ENCODE data around the gene C2orf49. TPM values are rescaled to one million over a fixed set of nuclear protein-coding genes. Genes with fewer than 3 reads are reported as not detected.

The C2orf49 gene
- total and polyA plus RNA-seq, 2 experiments from 2014 or later = 19.2 to 37.9 TPM

- no peak overlapping the region for H3K4me3 ChIP-seq
- peak overlapping the region; percentile 49 for H3K27ac ChIP-seq
- peaks cover 7% of the 10 kb centered on the region for H3K4me1 ChIP-seq (ENCODE audit: low read depth)
- no peak for DNase-seq (ENCODE audit: low read depth in 1 of 2, low spot score in 1 of 2)
- TF ChIP-seq, protein P1, sequence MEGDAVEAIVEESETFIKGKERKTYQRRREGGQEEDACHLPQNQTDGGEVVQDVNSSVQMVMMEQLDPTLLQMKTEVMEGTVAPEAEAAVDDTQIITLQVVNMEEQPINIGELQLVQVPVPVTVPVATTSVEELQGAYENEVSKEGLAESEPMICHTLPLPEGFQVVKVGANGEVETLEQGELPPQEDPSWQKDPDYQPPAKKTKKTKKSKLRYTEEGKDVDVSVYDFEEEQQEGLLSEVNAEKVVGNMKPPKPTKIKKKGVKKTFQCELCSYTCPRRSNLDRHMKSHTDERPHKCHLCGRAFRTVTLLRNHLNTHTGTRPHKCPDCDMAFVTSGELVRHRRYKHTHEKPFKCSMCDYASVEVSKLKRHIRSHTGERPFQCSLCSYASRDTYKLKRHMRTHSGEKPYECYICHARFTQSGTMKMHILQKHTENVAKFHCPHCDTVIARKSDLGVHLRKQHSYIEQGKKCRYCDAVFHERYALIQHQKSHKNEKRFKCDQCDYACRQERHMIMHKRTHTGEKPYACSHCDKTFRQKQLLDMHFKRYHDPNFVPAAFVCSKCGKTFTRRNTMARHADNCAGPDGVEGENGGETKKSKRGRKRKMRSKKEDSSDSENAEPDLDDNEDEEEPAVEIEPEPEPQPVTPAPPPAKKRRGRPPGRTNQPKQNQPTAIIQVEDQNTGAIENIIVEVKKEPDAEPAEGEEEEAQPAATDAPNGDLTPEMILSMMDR (IDR thresholded peaks at IDR 0.05; ENCODE audit: low read depth, low read length) = no peak
- H3K9me3 ChIP-seq (ENCODE audit: low read depth) = no peaks in the 10 kb centered on the region
- no peaks in the 10 kb centered on the region for H3K27me3 ChIP-seq
- no peaks in the 10 kb centered on the region for H3K36me3 ChIP-seq
Measured at GRCh38 chr2:105308382-105309146, 28.8 kb upstream of the C2orf49 start.

GRCh38 chr2:105309147-105309545, 28.2 kb upstream of the C2orf49 start:
- DNase-seq (ENCODE audit: low read depth in 1 of 2, low spot score in 1 of 2) = peak in 1 of 2 donors; percentile 60
- H3K4me1 ChIP-seq (ENCODE audit: low read depth) = peaks cover 7% of the 10 kb centered on the region
- H3K9me3 ChIP-seq (ENCODE audit: low read depth) = no peaks in the 10 kb centered on the region

GRCh38 chr2:105313877-105314276, 23.5 kb upstream of the C2orf49 start:
- TF ChIP-seq, protein P1 (IDR thresholded peaks at IDR 0.05; ENCODE audit: low read depth, low read length) = no peak

More at GRCh38 chr2:105309147-105309545, 28.2 kb upstream of the C2orf49 start:
- TF ChIP-seq, protein P1 (IDR thresholded peaks at IDR 0.05; ENCODE audit: low read depth, low read length) = no peak
- Histone ChIP-seq H3K27me3 (no peaks in the 10 kb centered on the region), H3K27ac (peak overlapping the region; percentile 49), H3K36me3 (no peaks in the 10 kb centered on the region), H3K4me3 (no peak overlapping the region)

GRCh38 chr2:105315314-105315713, 22.0 kb upstream of the C2orf49 start:
- TF ChIP-seq, protein P1 (IDR thresholded peaks at IDR 0.05; ENCODE audit: low read depth, low read length) = no peak
- Histone ChIP-seq H3K4me1 (ENCODE audit: low read depth) (no peaks in the 10 kb centered on the region), H3K27me3 (no peaks in the 10 kb centered on the region), H3K36me3 (no peaks in the 10 kb centered on the region), H3K4me3 (no peak overlapping the region), H3K9me3 (ENCODE audit: low read depth) (no peaks in the 10 kb centered on the region), H3K27ac (no peak overlapping the region)
- DNase-seq (ENCODE audit: low read depth in 1 of 2, low spot score in 1 of 2) = no peak

More at GRCh38 chr2:105313877-105314276, 23.5 kb upstream of the C2orf49 start:
- DNase-seq (ENCODE audit: low read depth in 1 of 2, low spot score in 1 of 2) = no peak
- no peaks in the 10 kb centered on the region for H3K9me3 ChIP-seq (ENCODE audit: low read depth)
- H3K27ac ChIP-seq = no peak overlapping the region
- H3K4me3 ChIP-seq = no peak overlapping the region
- no peaks in the 10 kb centered on the region for H3K36me3 ChIP-seq
- H3K27me3 ChIP-seq = no peaks in the 10 kb centered on the region
- H3K4me1 ChIP-seq (ENCODE audit: low read depth) = peaks cover 5% of the 10 kb centered on the region

DNA sequence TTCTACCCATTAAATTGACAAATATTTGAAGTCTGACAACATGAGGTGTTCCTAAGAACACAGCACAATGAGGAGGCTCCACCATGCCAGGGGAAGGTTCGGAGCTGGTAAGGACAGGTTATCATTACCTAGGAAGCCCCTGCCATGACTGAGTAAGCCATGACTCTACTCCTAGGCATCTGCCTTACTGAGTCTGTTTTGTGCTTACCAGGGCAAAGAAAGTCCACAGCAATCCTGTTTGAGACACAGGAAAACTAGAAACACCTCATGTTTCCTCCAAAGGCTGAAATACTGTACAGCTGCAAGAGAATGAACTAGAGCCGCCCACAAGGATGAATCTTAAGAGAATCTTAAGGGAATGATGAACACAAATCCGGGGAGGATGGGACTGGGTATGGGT, 19.4 kb upstream of the C2orf49 start:
- Histone ChIP-seq H3K27ac (no peak overlapping the region), H3K9me3 (ENCODE audit: low read depth) (no peaks in the 10 kb centered on the region), H3K4me1 (ENCODE audit: low read depth) (no peaks in the 10 kb centered on the region), H3K36me3 (no peaks in the 10 kb centered on the region), H3K27me3 (no peaks in the 10 kb centered on the region), H3K4me3 (no peak overlapping the region)
- DNase-seq (ENCODE audit: low read depth in 1 of 2, low spot score in 1 of 2) = no peak
- TF ChIP-seq, protein P1 (IDR thresholded peaks at IDR 0.05; ENCODE audit: low read depth, low read length) = no peak

Measured in cardiac muscle cell (in vitro differentiated cells and primary cell).